Ectodermal cell (in vitro differentiated cells): ENCODE data around the gene CD300C.

Source experiments
- H3K27ac ChIP-seq: 2 replicates; pipeline ENCODE4 v1.7.0; 2013; ENCODE audit warnings: mild to moderate bottlenecking, low read depth, low read length; ENCODE audit not compliant: insufficient read depth, poor library complexity, severe bottlenecking
- H3K27me3 ChIP-seq: 2 replicates; pipeline ENCODE4 v1.7.0; 2013; ENCODE audit warnings: mild to moderate bottlenecking, low read length; ENCODE audit not compliant: insufficient read depth, control insufficient read depth, poor library complexity, severe bottlenecking
- H3K36me3 ChIP-seq: one replicate; pipeline ENCODE4 v1.7.0; 2013; ENCODE audit warnings: low read length; ENCODE audit not compliant: control insufficient read depth, insufficient read depth
- H3K4me1 ChIP-seq: one replicate; pipeline ENCODE4 v1.7.0; 2013; ENCODE audit warnings: low read length; ENCODE audit not compliant: control insufficient read depth, insufficient read depth
- H3K4me3 ChIP-seq: 2 replicates; pipeline ENCODE4 v1.7.0; 2013; ENCODE audit warnings: low read depth, low read length, control low read depth; ENCODE audit not compliant: insufficient read depth
- H3K9me3 ChIP-seq: 2 replicates; pipeline ENCODE4 v1.7.0; 2013; ENCODE audit warnings: mild to moderate bottlenecking, low read length, moderate library complexity; ENCODE audit not compliant: control insufficient read depth
- WGBS, 2 experiments: methylation state at CpG; one replicate each; pipeline ENCODE4 v1.1.7; 2013; ENCODE audit warnings: missing lambda C conversion rate in 2 of 2; 5-methylcytosine and 5-hydroxymethylcytosine counted together

The CD300C gene

DNA sequence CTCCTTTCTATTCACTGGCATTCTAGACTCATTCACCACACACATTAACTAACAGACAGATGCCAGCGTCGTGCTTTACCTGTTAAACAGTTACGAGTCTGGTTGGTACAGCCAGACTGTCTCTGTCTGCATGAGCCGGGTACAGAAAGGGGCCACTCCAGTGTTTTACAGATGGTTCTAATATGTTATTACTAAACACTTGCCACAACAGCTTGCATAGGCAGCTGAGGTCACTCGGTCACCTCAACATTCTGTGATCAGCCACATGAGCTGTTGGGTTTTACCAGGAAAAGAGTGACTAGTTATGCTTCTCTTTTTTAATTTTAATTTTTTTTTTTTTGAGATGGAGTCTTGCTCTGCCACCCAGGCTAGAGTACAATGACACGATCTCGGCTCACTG is 54.3 kb downstream of the CD300C start:
- H3K4me1 ChIP-seq: no peaks in the 10 kb centered on the region
- 88 to 89% methylated on average over 7 of the region's 7 CpGs for WGBS, 2 experiments
- H3K27ac ChIP-seq: no peak overlapping the region
- H3K36me3 ChIP-seq: no peaks in the 10 kb centered on the region
- H3K9me3 ChIP-seq: no peaks in the 10 kb centered on the region
- H3K4me3 ChIP-seq: no peak overlapping the region
- no peaks in the 10 kb centered on the region for H3K27me3 ChIP-seq
